ENCODE measurements around the gene GABPB1. TPM values are rescaled to one million over a fixed set of nuclear protein-coding genes. Genes with fewer than 3 reads are reported as not detected.

GABPB1 gene
- total RNA-seq, 3 donors from 2014 or later (not counting 1 experiment from before 2014, with no cell fraction given), result 20.8 to 30.8 (median 26.3) TPM

- Mint-ChIP-seq H3K4me1 (peaks cover 16 to 18% of the 10 kb centered on the region in 2 donors), H3K36me3 (no peaks in the 10 kb centered on the region), H3K27me3 (ENCODE audit: low read depth in 2 of 2) (no peaks in the 10 kb centered on the region), H3K4me3 (peak overlapping the region; percentile 71), H3K27ac (peak overlapping the region; percentile 82 to 87), H3K9me3 (no peaks in the 10 kb centered on the region)
- no peaks in the 10 kb centered on the region for H3K9me3 ChIP-seq (ENCODE audit: control insufficient read depth, insufficient read depth, low read length)
- peak; percentile 34 to 75 for DNase-seq
- H3K4me1 ChIP-seq (ENCODE audit: control insufficient read depth, insufficient read depth, low read length), result peaks cover 17% of the 10 kb centered on the region
- peak overlapping the region; percentile 19 for H3K27ac ChIP-seq (ENCODE audit: low read length)
- peak; percentile 93 to 99 (median 98) for ATAC-seq
- H3K36me3 ChIP-seq (ENCODE audit: control insufficient read depth, insufficient read depth, low read length), result no peaks in the 10 kb centered on the region
- intact Hi-C loops (cut with micrococcal nuclease), result no loop called here
- H3K27me3 ChIP-seq (ENCODE audit: control insufficient read depth, insufficient read depth, low read length), result no peaks in the 10 kb centered on the region
- no peak overlapping the region for H3K4me3 ChIP-seq (ENCODE audit: low read length)
- 78% methylated on average over 14 of the region's 14 CpGs for WGBS (ENCODE audit: insufficient coverage)
- TF ChIP-seq CTCF (IDR thresholded peaks at IDR 0.05), result no peak
These were observed 107.0 kb downstream of the GABPB1 start for GRCh38 chr15:50247819-50248655.

GRCh38 chr15:50246631-50247030, 108.4 kb downstream of the GABPB1 start:
- no peaks in the 10 kb centered on the region for H3K36me3 ChIP-seq (ENCODE audit: control insufficient read depth, insufficient read depth, low read length)
- H3K27ac ChIP-seq (ENCODE audit: low read length), result no peak overlapping the region
- H3K4me3 ChIP-seq (ENCODE audit: low read length), result no peak overlapping the region
- H3K4me1 Mint-ChIP-seq, result peaks cover 16 to 18% of the 10 kb centered on the region in 2 donors
- H3K27ac Mint-ChIP-seq, result no peak overlapping the region
- no peaks in the 10 kb centered on the region for H3K9me3 ChIP-seq (ENCODE audit: control insufficient read depth, insufficient read depth, low read length)
- no peak for TF ChIP-seq CTCF (IDR thresholded peaks at IDR 0.05)
- no peaks in the 10 kb centered on the region for H3K9me3 Mint-ChIP-seq
- peaks cover 17% of the 10 kb centered on the region for H3K4me1 ChIP-seq (ENCODE audit: control insufficient read depth, insufficient read depth, low read length)
- ATAC-seq, result no peak
- no peaks in the 10 kb centered on the region for H3K27me3 Mint-ChIP-seq (ENCODE audit: low read depth in 2 of 2)
- WGBS (ENCODE audit: insufficient coverage), result 97% methylated on average over 2 of the region's 2 CpGs
- intact Hi-C loops (cut with micrococcal nuclease), result no loop called here
- H3K4me3 Mint-ChIP-seq, result no peak overlapping the region
- no peaks in the 10 kb centered on the region for H3K27me3 ChIP-seq (ENCODE audit: control insufficient read depth, insufficient read depth, low read length)
- no peaks in the 10 kb centered on the region for H3K36me3 Mint-ChIP-seq
- DNase-seq, result no peak

- no peaks in the 10 kb centered on the region for H3K27me3 ChIP-seq (ENCODE audit: control insufficient read depth, insufficient read depth, low read length)
- no peak for ATAC-seq
- Mint-ChIP-seq H3K4me3 (no peak overlapping the region), H3K27ac (no peak overlapping the region), H3K9me3 (no peaks in the 10 kb centered on the region), H3K27me3 (ENCODE audit: low read depth in 2 of 2) (no peaks in the 10 kb centered on the region), H3K36me3 (no peaks in the 10 kb centered on the region), H3K4me1 (peaks cover 16 to 18% of the 10 kb centered on the region in 2 donors)
- peaks cover 17% of the 10 kb centered on the region for H3K4me1 ChIP-seq (ENCODE audit: control insufficient read depth, insufficient read depth, low read length)
- H3K4me3 ChIP-seq (ENCODE audit: low read length), result no peak overlapping the region
- WGBS (ENCODE audit: insufficient coverage), result 100% methylated on average over 2 of the region's 2 CpGs
- no peaks in the 10 kb centered on the region for H3K9me3 ChIP-seq (ENCODE audit: control insufficient read depth, insufficient read depth, low read length)
- intact Hi-C loops (cut with micrococcal nuclease), result no loop called here
- no peaks in the 10 kb centered on the region for H3K36me3 ChIP-seq (ENCODE audit: control insufficient read depth, insufficient read depth, low read length)
- TF ChIP-seq CTCF (IDR thresholded peaks at IDR 0.05), result no peak
- H3K27ac ChIP-seq (ENCODE audit: low read length), result no peak overlapping the region
- no peak for DNase-seq
These were observed 109.9 kb downstream of the GABPB1 start for GRCh38 chr15:50244959-50245624.

All from natural killer cell (primary cell).